K562 (cell line): ENCODE results near the gene MTF1. TPM values are rescaled to one million over a fixed set of nuclear protein-coding genes. Genes with fewer than 3 reads are reported as not detected.

Experiments
- IFI16 ChIP-seq: fragments of 250-450 bp; sonication (Bioruptor Pico); IDR thresholded peaks from 2 replicates; pipeline ENCODE4 v2.1.2; 2022; ENCODE audit warnings: mild to moderate bottlenecking, inconsistent platforms
- RFX7 ChIP-seq: fragments of 250-450 bp; sonication (Bioruptor Pico); IDR thresholded peaks from 2 replicates; pipeline ENCODE4 v1.5.1; 2021; ENCODE audit warnings: mild to moderate bottlenecking
- SP2 ChIP-seq: IDR thresholded peaks from 2 replicates; pipeline ENCODE4 v1.6.1; 2011; ENCODE audit warnings: mild to moderate bottlenecking, low read depth, low read length, moderate library complexity; ENCODE audit not compliant: poor library complexity, severe bottlenecking; ENCODE audit errors: extremely low read depth
- polyA plus RNA-seq, 8 experiments: library from polyadenylated mRNA; depleted of rRNA in 4 of 8; stranded (reverse) in 5 of 8; unstranded in 3 of 8; fragments of >200 nt; fragmentation: Nextera tagmentation in 2 of 8; fragmentation: Illumina TruSeq in 1 of 8; extraction: Ambion mirVana in 2 of 8; extraction: Trizol in 1 of 8; gene quantifications; 2 replicates each; pipeline versions ENCODE4 v1.2.1 to v1.2.3, GENCODE V29; 2011 to 2014; ENCODE audit warnings: inconsistent platforms in 1 of 8, missing spikeins in 1 of 8
- total RNA-seq, 7 experiments: library from RNA; depleted of rRNA in 6 of 7; stranded (reverse); fragments of >200 nt in 6 of 7; fragmentation: Illumina TruSeq in 2 of 7; extraction: Trizol in 2 of 7; gene quantifications; 2 replicates each; pipeline versions ENCODE4 v1.2.1 to v1.2.3, GENCODE V29; 2011 to 2021; ENCODE audit warnings: low replicate concordance in 1 of 7
- TF ChIP-seq, protein P1 (sequence below), 2 experiments: IDR thresholded peaks in 1 of 2; conservative IDR thresholded peaks in 1 of 2; 2 replicates each; pipeline ENCODE4 v1.6.1; 2016; ENCODE audit warnings: low read depth in 2 of 2, mild to moderate bottlenecking in 1 of 2, missing compliant biosample characterization in 1 of 2, missing genetic modification characterization in 1 of 2, moderate library complexity in 1 of 2
- TF ChIP-seq, protein P2 (sequence below): fragments of 450-650 bp; IDR thresholded peaks from 2 replicates; pipeline ENCODE4 v1.6.1; 2016; ENCODE audit warnings: low read depth, mild to moderate bottlenecking, moderate library complexity
- TF ChIP-seq, protein P3 (sequence below): fragments of 250-450 bp; sonication (Bioruptor Pico); IDR thresholded peaks from 2 replicates; pipeline ENCODE4 v1.4.0; 2020

Gene MTF1
- total and polyA plus RNA-seq, 9 of the 15 experiments (the other 6 are each of a cell fraction or from before 2014, with no cell fraction given), result 1.1 to 12.2 (median 4.3) TPM

DNA sequence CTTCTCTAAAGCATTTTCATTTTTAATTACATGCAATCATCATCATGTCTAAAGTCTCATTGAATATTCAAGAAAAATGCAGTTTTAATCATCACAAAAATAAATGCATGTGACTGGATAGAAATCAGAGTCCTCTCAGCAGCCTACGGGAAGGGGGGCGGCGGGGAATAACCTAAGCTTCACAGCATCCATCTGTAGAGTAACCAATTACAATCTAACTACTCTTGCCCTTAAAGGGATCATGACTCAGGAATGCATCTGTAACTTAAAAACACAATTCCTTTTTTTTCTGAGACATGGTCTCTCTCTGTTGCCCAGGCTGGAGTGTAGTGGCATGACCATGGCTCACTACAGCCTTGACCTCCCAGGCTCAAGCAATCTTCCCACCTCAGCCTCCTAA lies 22.6 kb downstream of the MTF1 start (continued):
- TF ChIP-seq, protein P1, sequence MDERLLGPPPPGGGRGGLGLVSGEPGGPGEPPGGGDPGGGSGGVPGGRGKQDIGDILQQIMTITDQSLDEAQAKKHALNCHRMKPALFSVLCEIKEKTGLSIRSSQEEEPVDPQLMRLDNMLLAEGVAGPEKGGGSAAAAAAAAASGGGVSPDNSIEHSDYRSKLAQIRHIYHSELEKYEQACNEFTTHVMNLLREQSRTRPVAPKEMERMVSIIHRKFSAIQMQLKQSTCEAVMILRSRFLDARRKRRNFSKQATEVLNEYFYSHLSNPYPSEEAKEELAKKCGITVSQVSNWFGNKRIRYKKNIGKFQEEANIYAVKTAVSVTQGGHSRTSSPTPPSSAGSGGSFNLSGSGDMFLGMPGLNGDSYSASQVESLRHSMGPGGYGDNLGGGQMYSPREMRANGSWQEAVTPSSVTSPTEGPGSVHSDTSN (CRISPR knock-in tag; IDR thresholded peaks at IDR 0.05; ENCODE audit: low read depth), result no peak
- TF ChIP-seq, protein P1 (tag; conservative IDR thresholded peaks at IDR 0.05; ENCODE audit: low read depth), result no peak
- TF ChIP-seq IFI16 (CRISPR knock-in tag) (no peak), SP2 (no peak), RFX7 (no peak)
- TF ChIP-seq, protein P2, sequence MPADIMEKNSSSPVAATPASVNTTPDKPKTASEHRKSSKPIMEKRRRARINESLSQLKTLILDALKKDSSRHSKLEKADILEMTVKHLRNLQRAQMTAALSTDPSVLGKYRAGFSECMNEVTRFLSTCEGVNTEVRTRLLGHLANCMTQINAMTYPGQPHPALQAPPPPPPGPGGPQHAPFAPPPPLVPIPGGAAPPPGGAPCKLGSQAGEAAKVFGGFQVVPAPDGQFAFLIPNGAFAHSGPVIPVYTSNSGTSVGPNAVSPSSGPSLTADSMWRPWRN, result no peak
- TF ChIP-seq, protein P3, sequence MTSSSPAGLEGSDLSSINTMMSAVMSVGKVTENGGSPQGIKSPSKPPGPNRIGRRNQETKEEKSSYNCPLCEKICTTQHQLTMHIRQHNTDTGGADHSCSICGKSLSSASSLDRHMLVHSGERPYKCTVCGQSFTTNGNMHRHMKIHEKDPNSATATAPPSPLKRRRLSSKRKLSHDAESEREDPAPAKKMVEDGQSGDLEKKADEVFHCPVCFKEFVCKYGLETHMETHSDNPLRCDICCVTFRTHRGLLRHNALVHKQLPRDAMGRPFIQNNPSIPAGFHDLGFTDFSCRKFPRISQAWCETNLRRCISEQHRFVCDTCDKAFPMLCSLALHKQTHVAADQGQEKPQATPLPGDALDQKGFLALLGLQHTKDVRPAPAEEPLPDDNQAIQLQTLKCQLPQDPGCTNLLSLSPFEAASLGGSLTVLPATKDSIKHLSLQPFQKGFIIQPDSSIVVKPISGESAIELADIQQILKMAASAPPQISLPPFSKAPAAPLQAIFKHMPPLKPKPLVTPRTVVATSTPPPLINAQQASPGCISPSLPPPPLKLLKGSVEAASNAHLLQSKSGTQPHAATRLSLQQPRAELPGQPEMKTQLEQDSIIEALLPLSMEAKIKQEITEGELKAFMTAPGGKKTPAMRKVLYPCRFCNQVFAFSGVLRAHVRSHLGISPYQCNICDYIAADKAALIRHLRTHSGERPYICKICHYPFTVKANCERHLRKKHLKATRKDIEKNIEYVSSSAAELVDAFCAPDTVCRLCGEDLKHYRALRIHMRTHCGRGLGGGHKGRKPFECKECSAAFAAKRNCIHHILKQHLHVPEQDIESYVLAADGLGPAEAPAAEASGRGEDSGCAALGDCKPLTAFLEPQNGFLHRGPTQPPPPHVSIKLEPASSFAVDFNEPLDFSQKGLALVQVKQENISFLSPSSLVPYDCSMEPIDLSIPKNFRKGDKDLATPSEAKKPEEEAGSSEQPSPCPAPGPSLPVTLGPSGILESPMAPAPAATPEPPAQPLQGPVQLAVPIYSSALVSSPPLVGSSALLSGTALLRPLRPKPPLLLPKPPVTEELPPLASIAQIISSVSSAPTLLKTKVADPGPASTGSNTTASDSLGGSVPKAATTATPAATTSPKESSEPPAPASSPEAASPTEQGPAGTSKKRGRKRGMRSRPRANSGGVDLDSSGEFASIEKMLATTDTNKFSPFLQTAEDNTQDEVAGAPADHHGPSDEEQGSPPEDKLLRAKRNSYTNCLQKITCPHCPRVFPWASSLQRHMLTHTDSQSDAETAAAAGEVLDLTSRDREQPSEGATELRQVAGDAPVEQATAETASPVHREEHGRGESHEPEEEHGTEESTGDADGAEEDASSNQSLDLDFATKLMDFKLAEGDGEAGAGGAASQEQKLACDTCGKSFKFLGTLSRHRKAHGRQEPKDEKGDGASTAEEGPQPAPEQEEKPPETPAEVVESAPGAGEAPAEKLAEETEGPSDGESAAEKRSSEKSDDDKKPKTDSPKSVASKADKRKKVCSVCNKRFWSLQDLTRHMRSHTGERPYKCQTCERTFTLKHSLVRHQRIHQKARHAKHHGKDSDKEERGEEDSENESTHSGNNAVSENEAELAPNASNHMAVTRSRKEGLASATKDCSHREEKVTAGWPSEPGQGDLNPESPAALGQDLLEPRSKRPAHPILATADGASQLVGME (CRISPR knock-in tag), result no peak
- TF ChIP-seq, all 486 proteins: peak for 0
